Stimulated activated CD4-positive, alpha-beta T cell treated with anti-CD3 and anti-CD28 coated beads, Interleukin-2, amount 100 ng/mL, for 24 hours (primary cell): ENCODE results near the gene TRIP10.

Experiments
- DNase-seq, 2 donors: peaks; one replicate each; pipeline ENCODE4 v3.0.0-alpha.2; 2020

TRIP10 gene

GRCh38 chr19:6729573-6730152, 9.8 kb upstream of the TRIP10 start:
- no peak for DNase-seq

DNA sequence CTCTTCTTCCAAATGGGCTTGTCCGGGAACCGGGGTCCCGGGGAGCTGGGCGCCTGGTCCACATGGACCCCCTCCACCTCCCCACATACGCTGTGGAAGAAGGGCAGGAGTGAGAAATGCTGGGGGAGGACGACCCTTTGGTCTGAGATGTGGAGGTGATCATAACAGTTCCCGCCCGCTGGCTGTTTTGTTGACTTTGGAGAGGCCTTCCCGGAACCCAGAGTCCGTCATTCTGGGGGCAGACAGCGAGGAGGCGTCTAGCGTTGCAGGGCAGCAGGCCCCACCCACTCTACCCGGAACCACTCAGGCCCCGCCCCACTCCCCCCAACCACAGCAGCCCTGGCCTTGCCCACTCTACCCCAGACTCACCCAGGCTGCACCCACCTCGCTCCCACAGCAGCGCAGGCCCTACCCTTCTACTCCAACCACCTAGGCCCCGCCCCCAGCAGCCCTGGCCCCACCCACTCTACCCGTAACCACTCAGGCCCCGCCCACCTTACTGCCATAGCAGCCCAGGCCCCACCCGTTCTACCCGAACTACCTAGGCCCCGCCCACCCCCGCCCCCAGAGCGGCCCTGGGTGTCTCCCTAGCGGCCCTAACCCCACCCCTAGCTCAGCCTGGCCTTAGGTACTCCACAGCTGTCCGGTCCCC, 9.2 kb upstream of the TRIP10 start:
- peak; percentile 57 to 66 for DNase-seq

- no peak for DNase-seq
Observed at GRCh38 chr19:6730941-6731670, 8.4 kb upstream of the TRIP10 start.

GRCh38 chr19:6731822-6732221, 7.7 kb upstream of the TRIP10 start:
- no peak for DNase-seq

- no peak for DNase-seq
Observed at GRCh38 chr19:6732803-6733337, 6.6 kb upstream of the TRIP10 start.

GRCh38 chr19:6733338-6734095, 6.0 kb upstream of the TRIP10 start:
- peak in 1 of 2 donors; percentile 38 for DNase-seq

DNA sequence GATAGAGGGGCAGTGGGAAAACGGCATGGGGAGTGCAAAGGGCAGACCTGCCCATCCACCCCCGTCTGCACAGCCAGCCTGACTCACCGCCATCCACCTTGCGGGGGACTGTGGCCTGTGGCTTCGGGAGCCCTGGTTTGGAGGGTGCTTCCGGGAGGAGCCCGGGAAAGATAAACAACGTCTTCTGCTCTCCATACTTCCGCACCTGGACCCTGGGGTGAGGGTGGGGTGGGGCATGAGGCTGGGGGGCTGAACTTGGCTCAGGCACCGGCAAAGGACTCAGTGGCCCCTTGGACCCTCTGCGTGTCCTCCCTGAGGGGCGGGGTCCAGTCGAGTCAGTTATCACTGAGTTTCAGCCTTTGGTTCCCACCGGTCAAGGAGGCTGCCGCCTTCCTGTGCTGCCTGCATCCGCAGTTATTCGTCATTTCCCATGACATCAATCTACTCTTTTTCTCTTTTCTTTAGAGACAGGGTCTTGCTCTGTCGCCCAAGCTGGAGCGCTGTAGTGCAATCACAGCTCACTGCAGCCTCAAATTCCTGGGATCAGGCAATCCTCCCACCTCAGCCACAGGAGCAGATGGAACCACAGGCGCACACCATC, 5.3 kb upstream of the TRIP10 start:
- DNase-seq: no peak

GRCh38 chr19:6735181-6735911, 4.1 kb upstream of the TRIP10 start:
- no peak for DNase-seq

DNA sequence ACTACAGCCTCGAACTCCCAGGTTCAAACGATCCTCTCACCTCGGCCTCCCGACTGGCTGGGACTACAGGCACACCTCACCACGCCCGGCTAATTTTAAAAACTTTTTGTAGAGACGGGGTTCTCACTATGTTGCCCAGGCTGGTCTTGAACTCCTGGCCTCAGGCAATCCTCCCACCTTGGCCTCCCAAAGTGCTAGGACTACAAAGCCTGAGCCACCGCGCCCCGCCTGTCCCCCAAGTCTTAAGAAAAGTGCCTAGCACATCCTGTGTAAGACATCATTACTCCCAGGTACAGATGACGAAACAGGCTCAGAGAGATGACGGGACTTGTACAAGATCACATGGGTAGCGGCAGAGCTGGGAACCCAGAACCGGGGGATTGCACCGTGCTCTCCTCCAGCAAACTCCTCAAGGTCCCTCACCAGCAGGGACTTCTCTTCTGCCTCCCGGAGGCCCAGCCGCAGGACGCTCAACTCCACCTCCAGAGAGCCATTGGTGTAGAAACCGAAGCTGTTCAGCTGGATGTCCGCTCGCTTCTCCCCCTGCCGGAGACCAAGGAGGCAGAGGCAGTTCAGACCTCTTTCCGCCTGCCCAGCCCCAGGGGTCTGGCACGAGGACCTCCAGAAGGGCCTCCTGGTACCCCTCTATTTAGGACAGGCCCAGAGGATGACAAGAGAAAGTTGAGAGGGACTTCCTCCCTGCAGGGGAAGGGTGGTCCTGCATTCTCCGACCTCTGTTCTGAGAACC, 3.1 kb upstream of the TRIP10 start:
- peak; percentile 70 to 74 for DNase-seq

GRCh38 chr19:6736917-6737283, 2.6 kb upstream of the TRIP10 start:
- DNase-seq: no peak

DNA sequence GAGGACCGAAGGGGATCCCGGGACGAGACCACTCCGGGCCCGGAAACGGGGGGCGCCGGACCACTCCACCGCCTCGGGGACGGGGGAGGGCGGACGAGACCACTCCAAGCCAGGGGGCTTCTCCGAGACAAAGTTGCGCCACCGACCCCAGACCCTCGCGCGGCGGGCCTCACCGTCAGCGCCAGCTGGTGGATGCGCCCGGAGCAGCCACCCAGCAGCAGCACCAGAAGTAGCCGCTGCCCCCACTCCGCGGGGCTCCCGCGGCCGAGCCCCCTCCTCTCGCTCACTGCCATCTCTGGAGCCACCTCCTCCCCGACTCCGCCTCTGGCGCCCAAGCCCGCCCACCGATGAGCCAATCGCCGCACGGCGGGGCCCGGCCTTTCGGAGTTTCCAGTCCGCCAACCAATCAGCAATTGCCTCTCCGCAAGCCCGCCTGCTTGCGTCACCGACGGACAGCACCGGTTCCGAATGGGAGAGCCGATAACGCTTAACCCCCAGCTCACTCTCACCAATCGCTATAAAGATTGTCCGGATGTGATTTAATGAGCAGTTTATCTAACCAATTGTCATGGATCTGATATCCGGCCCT, 2.1 kb upstream of the TRIP10 start, which contains the start of gene GPR108:
Gene GPR108, minus strand, starts transcription at position 297 of the 589 bp plus-strand sequence. Its CDS starts 4 bp downstream, at position 293.
- DNase-seq: peak; percentile 99

- peak; percentile 80 to 81 for DNase-seq
Observed at GRCh38 chr19:6737873-6738786, 1.4 kb upstream of the TRIP10 start.

- DNase-seq: peak in 1 of 2 donors; percentile 34
Observed at GRCh38 chr19:6738787-6739389, 592 bp upstream of the TRIP10 start.

GRCh38 chr19:6739883-6740588, 556 bp downstream of the TRIP10 start:
- peak; percentile 33 to 39 for DNase-seq

- peak; percentile 26 to 28 for DNase-seq
Observed at GRCh38 chr19:6740589-6741343, 1.3 kb downstream of the TRIP10 start.

DNA sequence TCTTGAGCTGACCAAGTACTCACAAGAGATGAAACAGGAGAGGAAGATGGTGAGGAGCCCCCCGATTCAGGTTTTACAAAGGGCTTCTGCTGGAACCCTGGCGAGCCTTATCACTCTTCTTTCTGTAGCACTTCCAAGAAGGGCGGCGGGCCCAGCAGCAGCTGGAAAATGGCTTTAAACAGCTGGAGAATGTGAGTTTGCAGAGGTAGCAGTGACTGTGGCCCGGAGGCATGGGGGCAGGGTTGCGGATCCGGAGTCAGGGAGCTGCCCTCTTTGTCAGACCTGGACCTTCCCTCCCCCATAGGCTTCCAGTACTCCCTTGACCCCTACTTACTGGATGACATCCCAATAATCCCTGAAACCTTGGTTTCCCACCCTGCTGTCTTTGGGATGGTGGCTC, 3.6 kb downstream of the TRIP10 start:
- DNase-seq: no peak

DNA sequence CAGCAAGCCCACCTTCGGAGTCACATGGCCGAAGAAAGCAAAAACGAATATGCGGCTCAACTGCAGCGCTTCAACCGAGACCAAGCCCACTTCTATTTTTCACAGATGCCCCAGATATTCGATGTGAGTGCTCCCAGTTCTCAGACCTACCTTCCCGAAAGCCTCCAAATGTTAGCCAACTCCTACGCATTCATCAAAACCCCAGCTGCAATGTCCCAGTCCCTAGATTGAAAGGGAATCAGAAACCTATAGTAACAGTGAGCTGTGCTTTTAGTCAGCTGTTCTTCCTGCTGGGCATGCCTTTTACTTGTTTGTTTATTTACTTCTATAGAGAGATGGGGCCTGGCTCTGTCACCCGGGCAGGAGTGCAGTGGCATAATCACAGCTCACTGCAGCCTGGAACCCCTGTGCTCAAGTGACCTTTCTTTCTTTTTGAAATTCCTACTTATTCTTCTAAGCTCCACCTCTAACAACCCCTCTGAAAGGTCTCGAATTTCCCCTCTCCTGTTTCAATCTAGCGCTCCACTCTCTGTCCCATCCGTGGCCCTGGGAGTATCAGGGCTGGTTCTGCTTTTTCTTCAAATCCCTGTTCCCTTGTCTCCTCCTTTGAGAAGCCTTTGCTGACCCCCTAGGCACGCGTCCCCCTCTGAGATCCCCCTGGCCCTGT, 4.4 kb downstream of the TRIP10 start:
- no peak for DNase-seq
